ENCODE results near the gene PRPF39.

The PRPF39 gene

DNA sequence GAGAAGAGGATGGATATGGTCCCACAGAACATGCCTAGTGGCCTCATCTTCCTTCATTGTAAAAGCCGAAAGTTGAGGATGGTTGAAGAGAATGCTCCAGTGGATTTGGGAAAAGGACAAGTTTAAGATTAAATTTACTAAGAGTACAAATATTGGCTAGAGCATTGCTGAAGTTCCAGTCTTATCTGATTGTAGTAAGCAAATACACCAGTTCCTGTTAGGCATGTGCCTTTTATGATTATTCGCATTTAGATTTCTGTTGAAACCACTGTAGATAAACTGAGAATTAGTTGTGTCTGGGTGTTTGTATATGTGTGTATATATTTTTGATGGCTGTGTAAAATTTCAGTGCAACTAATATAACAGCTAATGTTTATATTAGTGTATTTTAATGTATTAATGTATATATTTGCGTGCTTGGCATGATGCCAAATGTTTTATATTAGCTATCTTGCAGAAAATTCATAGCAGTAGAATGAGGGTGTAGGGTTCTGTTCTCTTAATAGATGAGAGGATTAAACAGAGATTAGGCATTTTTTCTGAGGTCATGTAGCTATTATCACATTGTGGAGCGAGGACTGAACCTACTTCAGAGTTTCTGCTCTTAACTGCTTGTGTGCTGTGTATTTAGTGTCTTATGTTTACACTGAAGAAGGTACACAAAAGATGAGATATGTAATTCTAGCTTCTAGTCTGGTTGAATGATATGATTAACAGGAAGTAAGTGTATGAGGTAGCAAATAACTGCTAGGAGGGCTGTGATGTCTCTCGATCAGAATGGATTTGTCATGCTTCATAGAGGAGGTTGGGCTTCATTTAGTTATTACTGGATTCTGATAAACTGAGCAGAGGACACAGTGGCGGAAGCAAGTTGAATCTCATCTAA is 29.2 kb downstream of the PRPF39 start:
- no peak overlapping the region for H3K4me3 ChIP-seq (ENCODE audit: control insufficient read depth, low read depth, low read length)
- TF ChIP-seq, protein P1, sequence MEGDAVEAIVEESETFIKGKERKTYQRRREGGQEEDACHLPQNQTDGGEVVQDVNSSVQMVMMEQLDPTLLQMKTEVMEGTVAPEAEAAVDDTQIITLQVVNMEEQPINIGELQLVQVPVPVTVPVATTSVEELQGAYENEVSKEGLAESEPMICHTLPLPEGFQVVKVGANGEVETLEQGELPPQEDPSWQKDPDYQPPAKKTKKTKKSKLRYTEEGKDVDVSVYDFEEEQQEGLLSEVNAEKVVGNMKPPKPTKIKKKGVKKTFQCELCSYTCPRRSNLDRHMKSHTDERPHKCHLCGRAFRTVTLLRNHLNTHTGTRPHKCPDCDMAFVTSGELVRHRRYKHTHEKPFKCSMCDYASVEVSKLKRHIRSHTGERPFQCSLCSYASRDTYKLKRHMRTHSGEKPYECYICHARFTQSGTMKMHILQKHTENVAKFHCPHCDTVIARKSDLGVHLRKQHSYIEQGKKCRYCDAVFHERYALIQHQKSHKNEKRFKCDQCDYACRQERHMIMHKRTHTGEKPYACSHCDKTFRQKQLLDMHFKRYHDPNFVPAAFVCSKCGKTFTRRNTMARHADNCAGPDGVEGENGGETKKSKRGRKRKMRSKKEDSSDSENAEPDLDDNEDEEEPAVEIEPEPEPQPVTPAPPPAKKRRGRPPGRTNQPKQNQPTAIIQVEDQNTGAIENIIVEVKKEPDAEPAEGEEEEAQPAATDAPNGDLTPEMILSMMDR (IDR thresholded peaks at IDR 0.05; ENCODE audit: control insufficient read depth, insufficient read depth, low read depth, low read length, missing control alignments), result no peak
- DNase-seq (ENCODE audit: low read depth), result no peak

DNA sequence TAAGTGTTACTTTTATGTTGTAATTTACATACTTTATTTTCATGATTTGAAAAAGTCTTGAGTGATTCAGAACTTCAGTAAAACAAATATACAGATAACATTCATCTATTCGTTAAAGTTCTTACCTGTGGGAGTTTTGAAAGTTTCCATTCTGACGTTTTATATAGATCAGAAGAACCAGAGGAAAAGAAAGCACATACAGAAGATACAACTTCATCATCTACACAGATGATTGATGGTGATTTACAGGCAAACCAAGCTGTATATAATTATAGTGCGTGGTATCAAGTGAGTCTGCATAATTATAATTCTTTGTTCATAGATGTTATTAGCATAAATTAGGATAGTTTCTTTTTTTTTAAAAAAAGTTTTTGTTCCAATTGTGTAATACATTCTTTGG is 30.4 kb downstream of the PRPF39 start:
- TF ChIP-seq, protein P1 (IDR thresholded peaks at IDR 0.05; ENCODE audit: control insufficient read depth, insufficient read depth, low read depth, low read length, missing control alignments), result no peak
- no peak for DNase-seq (ENCODE audit: low read depth)
- no peak overlapping the region for H3K4me3 ChIP-seq (ENCODE audit: control insufficient read depth, low read depth, low read length)

DNA sequence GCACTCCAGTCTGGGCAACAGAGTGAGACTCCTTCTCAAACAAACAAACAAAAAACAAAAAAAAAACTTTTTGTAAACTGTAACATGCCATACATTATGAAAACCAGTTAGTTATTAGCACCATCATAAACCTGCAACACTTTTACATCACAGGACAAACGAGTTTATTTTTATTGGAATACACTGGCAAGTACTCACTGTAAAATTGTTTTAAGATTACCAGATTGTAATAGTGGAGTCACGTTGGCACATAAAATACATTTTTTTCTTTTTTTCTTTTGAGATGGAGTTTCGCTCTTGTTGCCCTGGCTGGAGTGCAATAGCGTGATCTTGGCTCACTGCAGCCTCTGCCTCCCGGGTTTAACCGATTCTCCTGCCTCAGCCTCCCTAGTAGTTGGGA is 34.7 kb downstream of the PRPF39 start:
- no peak overlapping the region for H3K4me3 ChIP-seq (ENCODE audit: control insufficient read depth, low read depth, low read length)
- TF ChIP-seq, protein P1 (IDR thresholded peaks at IDR 0.05; ENCODE audit: control insufficient read depth, insufficient read depth, low read depth, low read length, missing control alignments), result no peak
- DNase-seq (ENCODE audit: low read depth), result no peak

DNA sequence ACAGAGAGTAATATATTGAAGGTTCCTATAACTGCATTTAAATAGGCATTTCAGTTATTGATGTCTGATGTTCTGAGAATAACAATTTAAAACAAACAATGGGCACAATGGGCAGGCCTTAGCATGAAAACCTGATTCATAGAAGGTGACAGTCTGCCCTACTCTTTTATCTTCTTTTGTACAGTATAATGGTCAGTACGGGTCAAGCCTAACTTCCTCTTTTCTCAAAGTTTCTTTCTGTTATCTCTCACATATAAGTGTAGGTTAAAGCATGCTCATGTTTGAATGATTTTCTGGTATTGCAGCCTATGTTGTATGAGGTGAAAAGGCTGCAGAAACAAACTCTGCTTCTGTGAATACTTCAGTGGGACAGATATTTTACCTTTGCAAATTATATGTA is 36.2 kb downstream of the PRPF39 start:
- H3K4me3 ChIP-seq (ENCODE audit: control insufficient read depth, low read depth, low read length), result no peak overlapping the region
- TF ChIP-seq, protein P1 (IDR thresholded peaks at IDR 0.05; ENCODE audit: control insufficient read depth, insufficient read depth, low read depth, low read length, missing control alignments), result no peak
- no peak for DNase-seq (ENCODE audit: low read depth)

DNA sequence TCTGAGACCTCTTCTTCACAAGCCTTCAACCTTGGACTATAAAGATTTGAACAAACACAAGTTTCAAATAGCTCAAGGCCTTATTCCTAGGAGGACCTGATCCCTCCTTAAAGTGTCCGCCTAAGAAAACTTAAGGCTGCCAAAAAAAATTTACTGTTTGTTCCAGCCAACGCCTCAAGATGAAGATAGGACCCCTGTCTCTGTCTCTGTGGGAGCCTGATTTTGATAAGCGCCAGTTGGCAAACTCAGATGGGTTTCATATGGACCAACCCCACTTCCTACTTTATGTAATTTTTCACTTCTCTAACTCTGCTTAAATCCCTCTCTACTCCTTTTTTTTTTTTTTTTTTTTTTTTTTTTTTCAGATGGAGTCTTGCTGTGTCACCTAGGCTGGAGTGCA is 39.4 kb downstream of the PRPF39 start:
- DNase-seq (ENCODE audit: low read depth), result no peak
- TF ChIP-seq, protein P1 (IDR thresholded peaks at IDR 0.05; ENCODE audit: control insufficient read depth, insufficient read depth, low read depth, low read length, missing control alignments), result no peak

DNA sequence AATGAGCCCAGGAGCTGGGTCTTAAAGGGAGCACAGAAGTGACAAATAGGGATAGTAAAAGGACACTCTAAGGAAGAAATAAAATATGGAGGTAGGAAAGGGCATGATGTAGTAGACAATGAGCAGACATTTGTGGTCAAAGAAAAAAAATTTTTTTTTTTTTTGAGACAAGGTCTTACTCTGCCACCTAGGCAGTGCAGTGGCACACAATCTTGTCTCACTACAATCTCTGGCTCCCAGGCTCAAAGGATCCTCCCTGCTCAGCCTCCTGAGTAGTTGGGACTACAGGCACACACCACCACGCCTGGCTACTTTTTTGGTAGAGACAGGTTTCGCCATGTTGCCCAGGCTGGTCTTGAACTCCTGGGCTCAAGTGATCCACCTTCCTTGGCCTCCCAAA is 41.8 kb downstream of the PRPF39 start:
- no peak for DNase-seq (ENCODE audit: low read depth)
- TF ChIP-seq, protein P1 (IDR thresholded peaks at IDR 0.05; ENCODE audit: control insufficient read depth, insufficient read depth, low read depth, low read length, missing control alignments), result no peak

More for the DNA sequence above, 39.4 kb downstream of the PRPF39 start:
- H3K4me3 ChIP-seq (ENCODE audit: control insufficient read depth, low read depth, low read length), result no peak overlapping the region

More for the DNA sequence above, 41.8 kb downstream of the PRPF39 start:
- H3K4me3 ChIP-seq (ENCODE audit: control insufficient read depth, low read depth, low read length), result no peak overlapping the region

Data from AG09309 (cell line).